H1 (cell line): ENCODE results near the gene RNF208. TPM values are rescaled to one million over a fixed set of nuclear protein-coding genes. Genes with fewer than 3 reads are reported as not detected.

Experiments
- CTCF ChIA-PET: fragments of 300-600 bp; sonication (Branson Sonifier 250); formaldehyde crosslinking; loops from one replicate; lab custom pipeline; 2021; ENCODE audit not compliant: partially characterized antibody; lab: Charles Lee
- POLR2A ChIA-PET: fragments of 300-600 bp; sonication (Branson Sonifier 250); formaldehyde crosslinking; loops from one replicate; lab custom pipeline; 2021; ENCODE audit warnings: inconsistent platforms; ENCODE audit not compliant: partially characterized antibody; lab: Charles Lee
- DNase-seq, 2 experiments: peaks; one replicate each; pipeline versions ENCODE4 v3.0.0 to v3.0.0-alpha.2; 2010 to 2022; ENCODE audit warnings: low spot score in 2 of 2, low read depth in 1 of 2, mixed read lengths in 1 of 2
- FAIRE-seq: peaks from 2 replicates; lab custom pipeline; 2011; peaks lifted over from hg19 to GRCh38; lab: Jason Lieb, UNC
- H2AFZ ChIP-seq: 2 replicates; pipeline ENCODE4 v1.8.1; 2012; ENCODE audit warnings: low read length, inconsistent platforms
- H2AK5ac ChIP-seq: 2 replicates; pipeline ENCODE4 v1.6.1; 2013; ENCODE audit warnings: low read depth, low read length
- H2BK120ac ChIP-seq: replicated peaks from 2 replicates; pipeline ENCODE3; 2013; ENCODE audit warnings: low read depth, low read length, inconsistent platforms
- H2BK12ac ChIP-seq: 2 replicates; pipeline ENCODE4 v1.6.1; 2013; ENCODE audit warnings: low read depth, low read length
- H2BK15ac ChIP-seq: 2 replicates; pipeline ENCODE4 v1.6.1; 2013; ENCODE audit warnings: low read length
- H2BK20ac ChIP-seq: 2 replicates; pipeline ENCODE4 v1.6.1; 2013; ENCODE audit warnings: low read length
- H2BK5ac ChIP-seq: 2 replicates; pipeline ENCODE4 v1.6.1; 2013; ENCODE audit warnings: low read depth, low read length
- H3K14ac ChIP-seq: 2 replicates; pipeline ENCODE4 v1.6.1; 2013; ENCODE audit warnings: inconsistent platforms; ENCODE audit not compliant: insufficient read length
- H3K18ac ChIP-seq: 2 replicates; pipeline ENCODE4 v1.6.1; 2013; ENCODE audit warnings: low read length; ENCODE audit errors: extremely low read depth
- H3K23ac ChIP-seq: 2 replicates; pipeline ENCODE4 v1.6.1; 2013; ENCODE audit warnings: inconsistent platforms; ENCODE audit not compliant: insufficient read length
- H3K23me2 ChIP-seq: 2 replicates; pipeline ENCODE4 v1.6.1; 2013; ENCODE audit warnings: low read depth, low read length
- H3K27ac ChIP-seq: 2 replicates; pipeline ENCODE4 v1.6.1; 2011; ENCODE audit warnings: low read depth, low read length, inconsistent platforms
- H3K27me3 ChIP-seq, 4 experiments: replicated peaks in 1 of 4; 1 replicate in 1 of 4; 2 replicates in 3 of 4; pipeline versions ENCODE4 v1.6.1 to v1.8.1; 2011 to 2013; ENCODE audit warnings: low read length in 3 of 4, mild to moderate bottlenecking in 3 of 4, inconsistent platforms in 2 of 4, mixed read lengths in 2 of 4, moderate library complexity in 1 of 4; ENCODE audit not compliant: control insufficient read depth in 3 of 4, insufficient read depth in 3 of 4; ENCODE audit errors: extremely low read depth in 1 of 4
- H3K36me3 ChIP-seq, 4 experiments: 2 replicates each; pipeline versions ENCODE4 v1.6.1 to v1.8.1; 2011 to 2013; ENCODE audit warnings: mild to moderate bottlenecking in 4 of 4, low read length in 3 of 4, moderate library complexity in 2 of 4, control low read depth in 1 of 4, inconsistent platforms in 1 of 4; ENCODE audit not compliant: insufficient read depth in 4 of 4, control insufficient read depth in 2 of 4
- H3K4ac ChIP-seq: replicated peaks from 2 replicates; pipeline ENCODE3; 2013; ENCODE audit warnings: low read length, low read depth, mixed read lengths, inconsistent platforms; ENCODE audit not compliant: insufficient read length
- H3K4me1 ChIP-seq, 4 experiments: replicated peaks in 1 of 4; 1 replicate in 1 of 4; 2 replicates in 3 of 4; pipeline versions ENCODE4 v1.6.1 to v1.8.1; 2011 to 2013; ENCODE audit warnings: low read length in 3 of 4, inconsistent platforms in 2 of 4, mixed read lengths in 1 of 4; ENCODE audit not compliant: insufficient read depth in 4 of 4, control insufficient read depth in 3 of 4
- H3K4me2 ChIP-seq, 2 experiments: 2 replicates each; pipeline versions ENCODE4 v1.6.1 to v1.8.1; 2011 to 2013; ENCODE audit warnings: low read depth in 2 of 2, low read length in 2 of 2, control low read depth in 1 of 2, inconsistent platforms in 1 of 2, mild to moderate bottlenecking in 1 of 2; ENCODE audit not compliant: insufficient read depth in 1 of 2
- H3K4me3 ChIP-seq, 4 experiments: fragments of 200-600, 300-600 bp in 1 of 4; sonication (generic), shearing (Covaris generic), sonication (Bioruptor Twin) in 1 of 4; 2 replicates each; pipeline versions ENCODE4 v1.5.1 to v1.8.1; 2011 to 2016; ENCODE audit warnings: low read length in 4 of 4, low read depth in 3 of 4, control low read depth in 2 of 4, inconsistent platforms in 2 of 4, mild to moderate bottlenecking in 2 of 4, mixed read lengths in 1 of 4, moderate library complexity in 1 of 4; ENCODE audit not compliant: insufficient read depth in 2 of 4; ENCODE audit errors: extremely low read depth in 1 of 4
- H3K56ac ChIP-seq: replicated peaks from 2 replicates; pipeline ENCODE3; 2013; ENCODE audit warnings: low read depth, mild to moderate bottlenecking, mixed read lengths, low read length, inconsistent platforms; ENCODE audit not compliant: insufficient read length
- H3K79me1 ChIP-seq: 2 replicates; pipeline ENCODE4 v1.6.1; 2013; ENCODE audit warnings: low read depth, low read length, control low read depth
- H3K79me2 ChIP-seq, 2 experiments: 2 replicates each; pipeline versions ENCODE4 v1.6.1 to v1.8.1; 2012 to 2013; ENCODE audit warnings: low read length in 2 of 2, mild to moderate bottlenecking in 2 of 2, inconsistent platforms in 1 of 2; ENCODE audit not compliant: insufficient read depth in 2 of 2, control insufficient read depth in 1 of 2
- H3K9ac ChIP-seq, 4 experiments: replicated peaks in 1 of 4; 1 replicate in 1 of 4; 2 replicates in 3 of 4; pipeline versions ENCODE4 v1.6.1 to v1.8.1; 2011 to 2013; ENCODE audit warnings: low read depth in 3 of 4, low read length in 3 of 4, control low read depth in 2 of 4, mild to moderate bottlenecking in 2 of 4, moderate library complexity in 2 of 4, inconsistent platforms in 1 of 4; ENCODE audit errors: extremely low read depth in 1 of 4
- H3K9me3 ChIP-seq, 2 experiments: 2 replicates each; pipeline versions ENCODE4 v1.6.1 to v1.8.1; 2012 to 2013; ENCODE audit warnings: mild to moderate bottlenecking in 2 of 2, moderate library complexity in 2 of 2, control low read depth in 1 of 2, inconsistent platforms in 1 of 2, low read depth in 1 of 2, low read length in 1 of 2, mixed read lengths in 1 of 2; ENCODE audit not compliant: insufficient read depth in 2 of 2
- H4K20me1 ChIP-seq, 2 experiments: replicated peaks in 1 of 2; 2 replicates each; pipeline versions ENCODE3 to v1.8.1; 2011 to 2013; ENCODE audit warnings: inconsistent platforms in 2 of 2, low read length in 2 of 2, mild to moderate bottlenecking in 1 of 2; ENCODE audit not compliant: insufficient read depth in 2 of 2, control insufficient read depth in 1 of 2
- H4K5ac ChIP-seq: 2 replicates; pipeline ENCODE4 v1.6.1; 2013; ENCODE audit warnings: low read length, low read depth, mixed read lengths, inconsistent platforms; ENCODE audit not compliant: insufficient read length
- H4K8ac ChIP-seq: 2 replicates; pipeline ENCODE4 v1.8.0; 2013; ENCODE audit warnings: mild to moderate bottlenecking, moderate library complexity, low read length, inconsistent platforms; ENCODE audit not compliant: insufficient read depth; ENCODE audit errors: extremely low read depth
- H4K91ac ChIP-seq: replicated peaks from 2 replicates; pipeline ENCODE3; 2013; ENCODE audit warnings: low read length, mixed read lengths, inconsistent platforms; ENCODE audit not compliant: insufficient read length
- CEBPB ChIP-seq: IDR thresholded peaks from 2 replicates; pipeline ENCODE4 v1.6.1; 2012; ENCODE audit warnings: low read depth, low read length
- EGR1 ChIP-seq: IDR thresholded peaks from 2 replicates; pipeline ENCODE4 v1.6.1; 2011; ENCODE audit warnings: low read depth, low read length, borderline replicate concordance
- HDAC6 ChIP-seq: IDR thresholded peaks from one replicate; pipeline ENCODE4 v1.7.1; 2012; ENCODE audit warnings: low read depth, mild to moderate bottlenecking, inconsistent platforms, low read length, moderate library complexity
- RNF2 ChIP-seq: fragments of 200-900, 300-1000 bp; sonication (generic); IDR thresholded peaks from 2 replicates; pipeline ENCODE4 v1.7.1; 2016; ENCODE audit warnings: borderline replicate concordance, low read depth, mild to moderate bottlenecking, antibody characterized with exemption, low read length; ENCODE audit not compliant: poor library complexity, severe bottlenecking; ENCODE audit errors: missing control alignments
- SP1 ChIP-seq: IDR thresholded peaks from 2 replicates; pipeline ENCODE4 v1.6.1; 2011; ENCODE audit warnings: low read depth, low read length
- SP4 ChIP-seq: IDR thresholded peaks from 2 replicates; pipeline ENCODE4 v1.6.1; 2012; ENCODE audit warnings: low read length, inconsistent platforms
- TEAD4 ChIP-seq: IDR thresholded peaks from 2 replicates; pipeline ENCODE4 v1.6.1; 2012; ENCODE audit warnings: low read depth, low read length, inconsistent platforms, mixed read lengths
- YY1 ChIP-seq: IDR thresholded peaks from 2 replicates; pipeline ENCODE4 v1.6.1; 2011; ENCODE audit warnings: low read depth, mild to moderate bottlenecking, low read length
- ZNF274 ChIP-seq: IDR thresholded peaks from 2 replicates; pipeline ENCODE4 v1.7.0; 2012; ENCODE audit warnings: low read length, borderline replicate concordance; ENCODE audit errors: extremely low read depth
- WGBS, 2 experiments: shearing (Covaris generic) in 1 of 2; methylation state at CpG; one replicate each; pipeline versions ENCODE4 v1.1.6 to v1.1.7; 2013 to 2015; ENCODE audit warnings: low lambda C conversion rate in 2 of 2, mixed read lengths in 2 of 2, inconsistent platforms in 1 of 2, low coverage in 1 of 2, missing lambda C conversion rate in 1 of 2; ENCODE audit not compliant: insufficient replicate concordance in 2 of 2, insufficient coverage in 1 of 2, insufficient read length in 1 of 2; ENCODE audit errors: extremely low coverage in 1 of 2, missing lambda C conversion rate in 1 of 2; 5-methylcytosine and 5-hydroxymethylcytosine counted together
- polyA plus RNA-seq, 7 experiments: library from polyadenylated mRNA; depleted of rRNA in 3 of 7; stranded (reverse) in 5 of 7; unstranded in 2 of 7; fragments of >200 nt in 5 of 7; fragments of 200-250 nt in 2 of 7; gene quantifications; 1 replicate in 5 of 7; 2 replicates in 1 of 7; 4 replicates in 1 of 7; pipeline versions ENCODE4 v1.2.1 to v1.2.3, GENCODE V29; 2011 to 2013; ENCODE audit warnings: missing spikeins in 2 of 7, mixed read lengths in 2 of 7
- total RNA-seq: library from RNA; stranded (reverse); fragmentation: NEBNext Ultra II Directional; extraction: Animal tissue kit (Norgen Biotek cat#: 25700); gene quantifications from 2 replicates; pipeline ENCODE4 v1.2.1, GENCODE V29; 2021
- TF ChIP-seq, protein P1 (sequence below): IDR thresholded peaks from 2 replicates; pipeline ENCODE4 v1.6.1; 2012; ENCODE audit warnings: inconsistent platforms
- TF ChIP-seq, protein P2 (sequence below): IDR thresholded peaks from 2 replicates; pipeline ENCODE4 v1.6.1; 2012; ENCODE audit warnings: inconsistent platforms

Gene RNF208
- total and polyA plus RNA-seq, 2 of the 8 experiments (the other 6 are each of a cell fraction or from before 2014, with no cell fraction given): 2.7 to 7.7 TPM

DNA sequence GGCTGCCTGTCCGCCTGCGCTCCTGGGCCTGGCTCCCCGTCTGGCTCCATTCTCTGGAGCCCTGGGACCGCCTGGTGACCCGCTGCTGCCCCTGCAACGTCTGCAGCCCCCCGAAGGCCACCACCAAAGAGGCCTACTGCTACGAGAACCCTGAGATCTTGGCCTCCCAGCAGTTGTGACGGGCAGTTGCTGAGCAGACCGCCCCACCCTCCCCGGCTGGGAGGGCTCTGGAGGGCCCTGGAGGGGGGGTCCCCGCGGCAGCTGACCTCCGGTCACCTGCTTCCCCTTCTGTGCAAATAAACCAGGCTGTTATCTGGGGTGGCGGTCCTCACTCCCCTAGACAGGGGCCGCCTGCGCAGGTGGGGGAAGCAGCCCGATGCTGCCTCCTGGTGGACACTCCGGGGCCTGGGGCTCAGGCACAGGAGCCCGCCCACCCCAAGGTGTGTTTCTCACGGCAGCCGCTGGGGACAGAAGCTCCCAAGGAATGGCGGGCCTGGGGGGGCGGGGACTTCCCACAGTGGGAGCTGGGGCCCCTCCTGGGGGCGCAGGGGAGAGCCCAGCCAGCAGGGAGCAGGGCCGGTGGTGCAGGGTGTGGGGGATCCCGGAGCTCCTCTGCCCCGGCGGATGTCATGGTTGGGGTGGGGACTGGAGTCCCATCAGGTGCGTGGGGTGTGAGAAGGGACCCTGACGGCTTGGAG is 14.3 kb upstream of the RNF208 start:
- Histone ChIP-seq H4K91ac (no peak overlapping the region), H3K79me1 (no peaks in the 10 kb centered on the region), H4K20me1 (peaks cover 6 to 8% of the 10 kb centered on the region in 2 experiments), H3K9me3 (no peaks in the 10 kb centered on the region), H3K27ac (no peak overlapping the region), H3K14ac (no peak overlapping the region), H3K23me2 (peaks cover 5% of the 10 kb centered on the region; the same call in 1 of the 2 replicates), H2BK120ac (no peak overlapping the region), H2BK15ac (no peak overlapping the region), H3K4me1 (peaks cover 0 to 12% (median 8%) of the 10 kb centered on the region in 4 experiments; a peak in 6 of 7 replicates), H4K5ac (peak overlapping the region; percentile 59), H3K4me3 (0 out of 8 replicates have a peak overlapping the region, but pooled peaks of 1 of the 4 experiments have one; percentile 25), H2BK5ac (peak overlapping the region; percentile 30; the same call in 1 of the 2 replicates), H3K27me3 (no peaks in the 10 kb centered on the region), H3K36me3 (no peaks in the 10 kb centered on the region), H2BK20ac (no peak overlapping the region), H3K9ac (no peak overlapping the region), H4K8ac (peak overlapping the region; percentile 86), H3K18ac (no peak overlapping the region), H3K23ac (no peak overlapping the region), H2AK5ac (no peak overlapping the region), H3K79me2 (peaks cover 0 to 7% of the 10 kb centered on the region in 2 experiments; a peak in 1 of 4 replicates), H3K4ac (no peak overlapping the region), H2AFZ (no peak overlapping the region), H3K4me2 (peak overlapping the region in 1 of 2 experiments; percentile 66; a peak in 2 of 4 replicates), H2BK12ac (no peak overlapping the region), H3K56ac (no peak overlapping the region)
- DNase-seq (peak; percentile 59 to 96), FAIRE-seq (no peak)
- WGBS, 2 experiments: 31% methylated on average over 18 of the region's 31 CpGs; no CpG with 5 or more reads in 1 of the 2 experiments
- CTCF ChIA-PET: interaction anchor here (0.6 to 20.2 kb wide), 46 partner anchors 10 to 338 kb away, joined by 3 to 204 read pairs (median 5); partner anchors contain the start of genes ANAPC2, CYSRT1, LRRC26 and NELFB
- POLR2A ChIA-PET: interaction anchor here (1.0 to 69.9 kb wide), 5 partner anchors 1 to 181 kb away, joined by 3 to 1462 read pairs (median 4); partner anchors contain the start of genes CYSRT1, NDOR1, NELFB and RNF208
- TF ChIP-seq, protein P1, sequence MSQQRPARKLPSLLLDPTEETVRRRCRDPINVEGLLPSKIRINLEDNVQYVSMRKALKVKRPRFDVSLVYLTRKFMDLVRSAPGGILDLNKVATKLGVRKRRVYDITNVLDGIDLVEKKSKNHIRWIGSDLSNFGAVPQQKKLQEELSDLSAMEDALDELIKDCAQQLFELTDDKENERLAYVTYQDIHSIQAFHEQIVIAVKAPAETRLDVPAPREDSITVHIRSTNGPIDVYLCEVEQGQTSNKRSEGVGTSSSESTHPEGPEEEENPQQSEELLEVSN: no peak
- TF ChIP-seq YY1: peak; percentile 90
- no peak for TF ChIP-seq ZNF274
- TF ChIP-seq SP4: peak; percentile 93
- TF ChIP-seq RNF2: no peak
- no peak for TF ChIP-seq HDAC6
- no peak for TF ChIP-seq CEBPB
- TF ChIP-seq SP1: peak; percentile 72; the same call in 1 of the 2 replicates
- no peak; the same call in 1 of the 2 replicates for TF ChIP-seq TEAD4
- TF ChIP-seq EGR1: peak; percentile 66
- TF ChIP-seq, protein P2, sequence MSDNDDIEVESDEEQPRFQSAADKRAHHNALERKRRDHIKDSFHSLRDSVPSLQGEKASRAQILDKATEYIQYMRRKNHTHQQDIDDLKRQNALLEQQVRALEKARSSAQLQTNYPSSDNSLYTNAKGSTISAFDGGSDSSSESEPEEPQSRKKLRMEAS: peak; percentile 58
